Activated CD4-positive, alpha-beta T cell treated with anti-CD3 and anti-CD28 coated beads, Interleukin-2, amount 10 ng/mL, durations not matched to agents 24 days and 14 days (primary cell): ENCODE results near the gene CELSR1. TPM values are rescaled to one million over a fixed set of nuclear protein-coding genes. Genes with fewer than 3 reads are reported as not detected.

Source experiments
- DNase-seq: peaks from one replicate; pipeline ENCODE4 v3.0.0; 2022
- H3K27ac Mint-ChIP-seq: one replicate; pipeline ENCODE4 v1.8.0; 2022; ENCODE audit warnings: mild to moderate bottlenecking, mixed read lengths
- H3K27me3 Mint-ChIP-seq: one replicate; pipeline ENCODE4 v1.8.0; 2022; ENCODE audit warnings: mixed read lengths
- H3K36me3 Mint-ChIP-seq: one replicate; pipeline ENCODE4 v1.8.0; 2022; ENCODE audit warnings: low read depth, mild to moderate bottlenecking, mixed read lengths
- H3K4me1 Mint-ChIP-seq: one replicate; pipeline ENCODE4 v1.8.0; 2021; ENCODE audit warnings: mixed read lengths
- H3K4me3 Mint-ChIP-seq: one replicate; pipeline ENCODE4 v1.8.0; 2022; ENCODE audit warnings: mild to moderate bottlenecking, moderate library complexity, mixed read lengths
- H3K9me3 Mint-ChIP-seq: one replicate; pipeline ENCODE4 v1.8.0; 2021; ENCODE audit warnings: mixed read lengths
- intact Hi-C: fragments of 100-400 bp; cut with micrococcal nuclease; formaldehyde crosslinking; loops from one replicate; pipeline ENCODE4 v1.15.1; 2023
- total RNA-seq: library from RNA; stranded (reverse); gene quantifications from 2 replicates; pipeline ENCODE4 v1.2.3, GENCODE V29; 2022

CELSR1 gene
- total RNA-seq, 1 donor from 2014 or later: 0.37 TPM

- Mint-ChIP-seq H3K4me3 (no peak overlapping the region), H3K9me3 (peaks cover 4% of the 10 kb centered on the region), H3K4me1 (no peaks in the 10 kb centered on the region), H3K27me3 (peaks cover 9% of the 10 kb centered on the region), H3K36me3 (no peaks in the 10 kb centered on the region), H3K27ac (no peak overlapping the region)
- no peak for DNase-seq
- intact Hi-C loops: no loop called here
Measured at GRCh38 chr22:46379066-46379930, 158.1 kb downstream of the CELSR1 start.

- intact Hi-C loops: no loop called here
- no peak overlapping the region for H3K27ac Mint-ChIP-seq
- H3K36me3 Mint-ChIP-seq: no peaks in the 10 kb centered on the region
- peaks cover 4% of the 10 kb centered on the region for H3K9me3 Mint-ChIP-seq
- H3K4me3 Mint-ChIP-seq: no peak overlapping the region
- DNase-seq: no peak
- H3K27me3 Mint-ChIP-seq: peaks cover 15% of the 10 kb centered on the region
- no peaks in the 10 kb centered on the region for H3K4me1 Mint-ChIP-seq
Measured at GRCh38 chr22:46378426-46379065, 158.9 kb downstream of the CELSR1 start.

- Mint-ChIP-seq H3K4me1 (no peaks in the 10 kb centered on the region), H3K36me3 (no peaks in the 10 kb centered on the region), H3K4me3 (no peak overlapping the region), H3K9me3 (peaks cover 4% of the 10 kb centered on the region), H3K27me3 (peaks cover 19% of the 10 kb centered on the region), H3K27ac (no peak overlapping the region)
- DNase-seq: no peak
- intact Hi-C loops: no loop called here
Measured at GRCh38 chr22:46377525-46378425, 159.6 kb downstream of the CELSR1 start.

GRCh38 chr22:46376908-46377524 lies 160.4 kb downstream of the CELSR1 start:
- Mint-ChIP-seq H3K36me3 (no peaks in the 10 kb centered on the region), H3K27ac (no peak overlapping the region), H3K27me3 (peaks cover 20% of the 10 kb centered on the region), H3K4me1 (no peaks in the 10 kb centered on the region), H3K4me3 (no peak overlapping the region), H3K9me3 (peaks cover 4% of the 10 kb centered on the region)
- DNase-seq: no peak
- intact Hi-C loops: no loop called here

- peaks cover 20% of the 10 kb centered on the region for H3K27me3 Mint-ChIP-seq
- no peak overlapping the region for H3K4me3 Mint-ChIP-seq
- peaks cover 4% of the 10 kb centered on the region for H3K9me3 Mint-ChIP-seq
- no peaks in the 10 kb centered on the region for H3K36me3 Mint-ChIP-seq
- DNase-seq: no peak
- intact Hi-C loops: no loop called here
- no peak overlapping the region for H3K27ac Mint-ChIP-seq
- H3K4me1 Mint-ChIP-seq: peaks cover 3% of the 10 kb centered on the region
Measured at GRCh38 chr22:46376111-46376510, 161.3 kb downstream of the CELSR1 start.

- Mint-ChIP-seq H3K9me3 (peaks cover 4% of the 10 kb centered on the region), H3K4me3 (no peak overlapping the region), H3K36me3 (no peaks in the 10 kb centered on the region), H3K4me1 (peaks cover 3% of the 10 kb centered on the region), H3K27ac (no peak overlapping the region), H3K27me3 (peaks cover 20% of the 10 kb centered on the region)
- intact Hi-C loops: no loop called here
- DNase-seq: no peak
Measured at GRCh38 chr22:46374663-46375474, 162.6 kb downstream of the CELSR1 start.

- H3K27me3 Mint-ChIP-seq: peaks cover 20% of the 10 kb centered on the region
- no peaks in the 10 kb centered on the region for H3K36me3 Mint-ChIP-seq
- H3K4me3 Mint-ChIP-seq: no peak overlapping the region
- intact Hi-C loops: no loop called here
- peaks cover 4% of the 10 kb centered on the region for H3K9me3 Mint-ChIP-seq
- peaks cover 3% of the 10 kb centered on the region for H3K4me1 Mint-ChIP-seq
- H3K27ac Mint-ChIP-seq: no peak overlapping the region
- no peak for DNase-seq
Measured at GRCh38 chr22:46373921-46374662, 163.3 kb downstream of the CELSR1 start.

- no peak overlapping the region for H3K27ac Mint-ChIP-seq
- peaks cover 3% of the 10 kb centered on the region for H3K4me1 Mint-ChIP-seq
- no peak overlapping the region for H3K4me3 Mint-ChIP-seq
- no peak for DNase-seq
- H3K9me3 Mint-ChIP-seq: peaks cover 4% of the 10 kb centered on the region
- H3K36me3 Mint-ChIP-seq: no peaks in the 10 kb centered on the region
- intact Hi-C loops: no loop called here
- H3K27me3 Mint-ChIP-seq: peaks cover 20% of the 10 kb centered on the region
Measured at GRCh38 chr22:46373159-46373558, 164.3 kb downstream of the CELSR1 start.

GRCh38 chr22:46372686-46373085 lies 164.7 kb downstream of the CELSR1 start:
- Mint-ChIP-seq H3K27me3 (peaks cover 20% of the 10 kb centered on the region), H3K9me3 (peaks cover 4% of the 10 kb centered on the region), H3K36me3 (no peaks in the 10 kb centered on the region), H3K4me1 (peaks cover 5% of the 10 kb centered on the region), H3K27ac (no peak overlapping the region), H3K4me3 (no peak overlapping the region)
- intact Hi-C loops: no loop called here
- DNase-seq: no peak

- H3K27ac Mint-ChIP-seq: no peak overlapping the region
- H3K4me3 Mint-ChIP-seq: no peak overlapping the region
- no peaks in the 10 kb centered on the region for H3K36me3 Mint-ChIP-seq
- H3K9me3 Mint-ChIP-seq: peaks cover 4% of the 10 kb centered on the region
- DNase-seq: no peak
- H3K27me3 Mint-ChIP-seq: peaks cover 20% of the 10 kb centered on the region
- H3K4me1 Mint-ChIP-seq: peaks cover 5% of the 10 kb centered on the region
- intact Hi-C loops: no loop called here
Measured at GRCh38 chr22:46371623-46372226, 165.7 kb downstream of the CELSR1 start.

- no peak overlapping the region for H3K4me3 Mint-ChIP-seq
Measured at GRCh38 chr22:46370584-46371291, 166.7 kb downstream of the CELSR1 start.

More at GRCh38 chr22:46370584-46371291, 166.7 kb downstream of the CELSR1 start:
- Mint-ChIP-seq H3K4me1 (peaks cover 5% of the 10 kb centered on the region), H3K27me3 (peaks cover 17% of the 10 kb centered on the region), H3K27ac (no peak overlapping the region), H3K9me3 (peaks cover under 1% of the 10 kb centered on the region), H3K36me3 (no peaks in the 10 kb centered on the region)
- intact Hi-C loops: no loop called here
- no peak for DNase-seq
